GM18870 (cell line): ENCODE results near the gene TK2.
"Not testable (repeated sequence)": the region's sequence is repeated elsewhere in the genome, so short reads cannot be mapped to it uniquely, and the experiment has no call there.

Experiments
- ATAC-seq: cut with Tn5 transposase; IDR thresholded peaks from one replicate; pipeline ENCODE4 v1.9.1; 2021; ENCODE audit warnings: moderate library complexity; ENCODE audit not compliant: unreplicated experiment

Gene TK2

GRCh38 chr16:66508248-66508913, 41.5 kb downstream of the TK2 start:
- no peak for ATAC-seq

- no peak for ATAC-seq
Observed at GRCh38 chr16:66507731-66508239, 42.1 kb downstream of the TK2 start.

GRCh38 chr16:66503612-66504011, 46.3 kb downstream of the TK2 start:
- ATAC-seq, result no peak

- no peak for ATAC-seq
Observed at GRCh38 chr16:66503030-66503429, 46.9 kb downstream of the TK2 start.

GRCh38 chr16:66502020-66502913, 47.7 kb downstream of the TK2 start:
- ATAC-seq, result no peak

- not testable (repeated sequence) for ATAC-seq
Observed at GRCh38 chr16:66501563-66501962, 48.4 kb downstream of the TK2 start.

GRCh38 chr16:66497921-66498320, 52.0 kb downstream of the TK2 start:
- not testable (repeated sequence) for ATAC-seq

- not testable (repeated sequence) for ATAC-seq
Observed at GRCh38 chr16:66496226-66496625, 53.7 kb downstream of the TK2 start.

- no peak for ATAC-seq
Observed at GRCh38 chr16:66495440-66495839, 54.5 kb downstream of the TK2 start.

- no peak for ATAC-seq
Observed at GRCh38 chr16:66494916-66495315, 55.0 kb downstream of the TK2 start.

GRCh38 chr16:66493490-66494401, 56.2 kb downstream of the TK2 start:
- no peak for ATAC-seq

GRCh38 chr16:66491716-66492064, 58.2 kb downstream of the TK2 start:
- ATAC-seq, result no peak

GRCh38 chr16:66490774-66491715, 58.9 kb downstream of the TK2 start:
- ATAC-seq, result no peak

- no peak for ATAC-seq
Observed at GRCh38 chr16:66489818-66490217, 60.1 kb downstream of the TK2 start.

- ATAC-seq, result no peak
Observed at GRCh38 chr16:66489385-66489784, 60.5 kb downstream of the TK2 start.

GRCh38 chr16:66488505-66488904, 61.4 kb downstream of the TK2 start:
- no peak for ATAC-seq

- no peak for ATAC-seq
Observed at GRCh38 chr16:66487580-66488275, 62.2 kb downstream of the TK2 start.

- no peak for ATAC-seq
Observed at GRCh38 chr16:66486773-66487579, 62.9 kb downstream of the TK2 start.
